ENCODE results near the gene CCDC148.

Gene CCDC148

GRCh38 chr2:158131919-158132566 lies 324.5 kb downstream of the CCDC148 start:
- TF ChIP-seq POLR2AphosphoS5 (IDR thresholded peaks at IDR 0.05; ENCODE audit: low read depth, low read length) (no peak), REST (IDR thresholded peaks at IDR 0.05; ENCODE audit: insufficient read depth in 1 of 2, low read depth in 2 of 2, low read length in 2 of 2) (no peak), TAF1 (IDR thresholded peaks at IDR 0.05; ENCODE audit: borderline replicate concordance, insufficient read depth, low read length) (no peak), SIN3A (IDR thresholded peaks at IDR 0.05; ENCODE audit: borderline replicate concordance, insufficient read depth, low read length) (no peak), FOXP2 (optimal IDR thresholded peaks at IDR 0.05; ENCODE audit: borderline replicate concordance, extremely low read depth, extremely low read length, insufficient read depth) (no peak)

GRCh38 chr2:158131483-158131912 lies 325.1 kb downstream of the CCDC148 start:
- TF ChIP-seq FOXP2 (optimal IDR thresholded peaks at IDR 0.05; ENCODE audit: borderline replicate concordance, extremely low read depth, extremely low read length, insufficient read depth): no peak
- no peak for TF ChIP-seq REST (IDR thresholded peaks at IDR 0.05; ENCODE audit: insufficient read depth in 1 of 2, low read depth in 2 of 2, low read length in 2 of 2)

GRCh38 chr2:158130832-158131473 lies 325.6 kb downstream of the CCDC148 start:
- TF ChIP-seq POLR2AphosphoS5 (IDR thresholded peaks at IDR 0.05; ENCODE audit: low read depth, low read length) (no peak), REST (IDR thresholded peaks at IDR 0.05; ENCODE audit: insufficient read depth in 1 of 2, low read depth in 2 of 2, low read length in 2 of 2) (no peak), SIN3A (IDR thresholded peaks at IDR 0.05; ENCODE audit: borderline replicate concordance, insufficient read depth, low read length) (no peak), TAF1 (IDR thresholded peaks at IDR 0.05; ENCODE audit: borderline replicate concordance, insufficient read depth, low read length) (no peak), FOXP2 (optimal IDR thresholded peaks at IDR 0.05; ENCODE audit: borderline replicate concordance, extremely low read depth, extremely low read length, insufficient read depth) (no peak)

- TF ChIP-seq POLR2AphosphoS5 (IDR thresholded peaks at IDR 0.05; ENCODE audit: low read depth, low read length) (no peak), FOXP2 (optimal IDR thresholded peaks at IDR 0.05; ENCODE audit: borderline replicate concordance, extremely low read depth, extremely low read length, insufficient read depth) (no peak), SIN3A (IDR thresholded peaks at IDR 0.05; ENCODE audit: borderline replicate concordance, insufficient read depth, low read length) (no peak), REST (IDR thresholded peaks at IDR 0.05; ENCODE audit: insufficient read depth in 1 of 2, low read depth in 2 of 2, low read length in 2 of 2) (no peak), TAF1 (IDR thresholded peaks at IDR 0.05; ENCODE audit: borderline replicate concordance, insufficient read depth, low read length) (no peak)
Measured at GRCh38 chr2:158129037-158129436, 327.5 kb downstream of the CCDC148 start.
